ENCODE measurements around the gene DCDC2B.

DCDC2B gene

DNA sequence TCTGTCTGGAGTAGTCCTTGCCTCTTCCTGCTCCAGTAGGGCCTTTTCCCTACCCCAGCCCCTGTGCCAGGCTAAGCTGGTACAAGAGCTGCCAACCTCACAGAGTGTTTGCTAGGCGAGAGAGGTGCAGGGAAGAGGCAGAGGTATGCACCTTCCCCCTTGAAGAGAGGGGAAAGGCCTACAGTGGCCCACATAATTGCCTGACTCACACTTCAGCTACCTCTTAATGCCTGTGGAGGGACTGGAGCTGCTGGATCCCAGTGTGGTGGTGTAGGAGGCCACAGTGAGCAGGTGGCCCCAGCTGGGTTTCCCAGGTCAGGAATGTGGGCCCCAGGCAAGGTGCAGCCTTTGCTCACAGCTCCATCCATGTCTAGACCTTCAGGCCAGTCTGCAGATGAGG lies 11.8 kb upstream of the DCDC2B start:
- DNase-seq: no peak

DNA sequence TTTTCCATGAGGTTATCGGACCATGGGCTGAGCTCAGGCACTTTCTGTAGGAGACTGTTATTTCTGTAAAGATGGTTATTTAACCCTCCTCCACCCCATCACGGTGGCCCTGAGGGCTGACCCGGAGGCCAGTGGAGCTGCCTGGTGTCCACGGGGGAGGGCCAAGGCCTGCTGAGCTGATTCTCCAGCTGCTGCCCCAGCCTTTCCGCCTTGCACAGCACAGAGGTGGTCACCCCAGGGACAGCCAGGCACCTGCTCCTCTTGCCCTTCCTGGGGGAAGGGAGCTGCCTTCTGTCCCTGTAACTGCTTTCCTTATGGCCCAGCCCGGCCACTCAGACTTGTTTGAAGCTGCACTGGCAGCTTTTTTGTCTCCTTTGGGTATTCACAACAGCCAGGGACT lies 11.1 kb upstream of the DCDC2B start:
- DNase-seq: no peak

DNA sequence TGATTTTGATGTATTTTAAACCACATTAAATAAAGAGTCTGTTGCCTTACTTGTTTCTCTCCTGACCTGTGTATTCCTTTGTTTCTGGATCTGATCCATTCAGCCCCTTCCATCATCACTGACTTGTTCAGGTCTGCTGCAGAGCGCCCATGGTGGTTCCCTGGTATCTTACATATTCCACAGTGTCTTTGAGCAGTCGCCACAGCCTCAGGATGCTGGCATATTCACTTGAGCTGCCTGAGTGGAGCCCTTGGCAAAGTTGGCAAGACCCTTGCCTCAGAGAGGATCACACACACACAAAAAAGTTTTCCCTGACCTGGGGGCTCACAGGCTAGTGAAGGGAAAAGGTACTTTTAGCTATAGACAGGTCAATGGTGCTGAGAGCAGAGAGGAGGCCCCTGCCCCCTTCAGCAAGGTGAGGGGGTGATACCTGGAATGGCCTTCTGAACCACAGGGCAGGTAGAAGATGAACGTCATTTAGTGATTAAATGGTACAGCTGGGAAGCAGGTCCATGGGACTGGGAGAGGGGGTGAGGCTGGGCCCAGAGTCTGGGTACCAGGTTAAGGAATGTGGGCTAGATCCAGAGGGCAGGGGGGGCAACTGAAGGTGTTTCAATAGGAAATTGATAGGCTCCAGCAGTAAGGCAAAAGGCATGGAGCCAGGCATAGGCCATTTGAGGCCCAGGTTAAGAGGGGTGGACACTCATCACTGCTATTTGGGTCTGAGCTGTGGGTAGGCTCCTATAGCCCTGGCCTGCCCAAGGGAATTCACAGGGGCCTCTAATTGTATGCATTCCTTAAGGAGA lies 10.4 kb upstream of the DCDC2B start:
- no peak for DNase-seq

DNA sequence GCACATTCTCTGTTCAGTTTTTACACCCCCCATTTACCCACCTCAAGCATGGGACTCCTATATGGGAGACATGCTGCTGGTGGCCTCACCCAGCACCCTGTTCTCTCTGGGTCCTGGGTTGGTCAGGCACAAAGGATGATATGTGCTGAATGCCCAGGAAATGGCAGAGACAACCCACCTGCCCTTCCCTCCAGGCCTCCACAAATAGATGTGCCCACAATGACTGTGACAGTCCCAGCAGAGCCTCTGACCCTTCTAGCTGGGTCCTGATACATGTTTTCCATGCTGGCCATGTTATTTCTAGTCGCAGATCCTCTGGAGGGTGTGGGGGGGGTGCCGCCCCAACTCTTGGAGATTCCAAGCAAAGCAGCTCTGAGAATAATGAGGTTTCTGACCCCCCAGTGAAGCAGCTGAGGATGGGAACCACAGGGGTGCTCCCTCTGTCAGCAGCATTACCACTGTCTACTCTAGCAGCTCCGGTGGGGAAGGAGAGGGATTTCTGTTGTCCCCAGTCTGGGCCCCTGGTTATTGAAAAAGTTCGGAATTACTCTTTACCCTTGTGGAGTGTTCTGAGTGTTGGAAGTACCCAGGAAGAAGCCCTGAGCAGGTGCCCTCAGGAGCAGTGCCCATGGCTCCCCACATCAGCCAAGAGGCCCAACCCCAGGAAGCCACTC lies 9.7 kb upstream of the DCDC2B start:
- DNase-seq: no peak

DNA sequence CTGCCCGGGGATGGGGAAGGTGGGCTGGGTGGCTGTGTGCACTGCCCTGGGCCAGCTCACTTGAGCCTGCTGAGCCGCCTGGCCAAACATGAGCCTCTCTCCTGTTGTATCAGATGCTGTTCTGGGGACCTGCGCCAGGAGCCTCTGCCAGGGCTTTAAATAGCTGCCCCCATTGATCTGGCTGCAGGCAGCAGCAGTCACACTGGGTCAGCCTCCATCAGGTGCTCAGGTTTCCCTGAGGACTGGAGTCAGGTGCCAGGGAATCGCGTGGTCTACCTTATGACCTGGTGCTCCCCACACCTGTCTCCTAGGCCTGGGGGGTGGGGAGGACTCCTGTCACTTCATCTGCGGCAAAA lies 9.2 kb upstream of the DCDC2B start:
- no peak for DNase-seq

DNA sequence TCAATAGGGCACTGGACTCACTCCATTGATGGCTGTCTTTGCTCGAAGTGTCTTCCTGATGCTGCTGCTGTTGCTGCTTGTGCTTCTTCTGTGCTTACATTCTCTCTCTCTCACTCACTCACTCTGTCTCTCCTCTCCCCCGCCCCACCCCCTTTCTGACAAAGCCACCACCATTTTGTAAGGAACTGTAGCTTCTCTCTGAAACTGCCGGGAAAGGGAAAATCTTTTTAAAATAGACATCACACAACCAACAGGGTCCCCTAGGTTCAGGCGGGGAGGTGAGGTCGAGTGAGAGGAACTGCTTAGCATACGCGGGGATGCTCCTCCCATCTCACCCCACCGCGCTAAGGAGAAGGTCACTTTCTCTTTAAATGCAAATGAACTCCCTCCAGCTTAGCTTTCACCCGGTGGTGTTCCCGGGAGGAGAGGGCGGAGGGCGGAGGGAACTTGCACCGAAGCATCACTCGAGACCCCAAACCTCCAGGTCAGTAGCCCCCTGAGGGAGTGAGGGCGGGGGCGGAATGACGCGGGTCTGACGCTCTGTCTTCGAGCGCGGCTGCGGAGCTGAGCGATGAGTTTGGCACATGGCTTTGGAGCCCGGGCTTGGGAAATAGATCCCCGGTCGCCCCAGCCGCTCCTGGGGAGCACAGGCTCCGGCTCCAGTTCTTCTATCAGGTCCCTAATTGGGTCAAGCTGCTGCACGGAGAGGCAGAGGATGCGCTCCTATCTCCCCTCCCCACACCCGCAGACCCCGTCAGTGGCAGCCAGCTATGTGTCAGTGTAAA lies 8.5 kb upstream of the DCDC2B start, which contains the start of gene CCDC28B:
TSS of gene CCDC28B (plus strand) at position 370 of the 785 bp plus-strand sequence. CDS start 1,341 bp downstream, outside the sequence.
- DNase-seq: peak; percentile 40

DNA sequence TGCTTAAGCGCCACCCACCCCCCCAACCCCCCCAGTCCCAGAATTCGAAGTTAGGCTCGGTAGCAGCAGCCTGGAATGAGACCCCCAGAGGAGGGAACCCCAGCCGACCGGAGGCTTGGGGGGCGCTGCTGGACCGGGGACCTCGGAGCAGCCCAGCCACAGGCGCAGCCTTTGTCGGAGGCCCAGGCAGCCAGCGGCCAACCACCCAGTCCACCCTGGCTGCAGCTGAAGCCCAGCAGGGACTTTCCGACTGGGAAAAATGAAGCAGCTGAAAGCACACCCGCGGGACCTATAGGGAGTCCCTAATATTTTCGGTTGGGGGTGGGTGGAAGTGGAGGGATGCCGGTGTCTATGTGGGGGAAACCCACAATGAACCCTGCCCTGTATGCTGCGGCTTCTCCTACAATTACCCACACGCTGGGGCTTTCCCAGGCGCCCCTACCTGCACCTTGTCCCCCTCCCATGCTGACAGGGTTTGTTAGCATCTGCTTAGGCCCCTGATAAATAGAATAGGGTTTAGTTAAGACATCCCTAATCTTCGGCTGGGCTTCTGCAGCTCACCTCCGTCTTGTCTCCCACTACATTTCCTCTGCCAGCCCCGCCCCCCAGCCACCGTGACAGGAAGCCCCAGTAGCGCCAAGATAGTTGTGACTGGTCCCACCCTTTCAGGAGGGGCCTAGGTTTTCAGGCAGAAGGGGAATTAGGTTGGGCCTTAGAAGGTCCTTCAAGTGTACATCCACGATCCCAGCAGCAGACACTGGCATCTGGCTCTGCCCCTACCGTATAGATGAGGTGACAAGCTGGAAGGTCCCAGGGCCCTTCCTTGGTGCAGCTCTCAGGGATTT lies 7.7 kb upstream of the DCDC2B start:
- DNase-seq: peak; percentile 72

DNA sequence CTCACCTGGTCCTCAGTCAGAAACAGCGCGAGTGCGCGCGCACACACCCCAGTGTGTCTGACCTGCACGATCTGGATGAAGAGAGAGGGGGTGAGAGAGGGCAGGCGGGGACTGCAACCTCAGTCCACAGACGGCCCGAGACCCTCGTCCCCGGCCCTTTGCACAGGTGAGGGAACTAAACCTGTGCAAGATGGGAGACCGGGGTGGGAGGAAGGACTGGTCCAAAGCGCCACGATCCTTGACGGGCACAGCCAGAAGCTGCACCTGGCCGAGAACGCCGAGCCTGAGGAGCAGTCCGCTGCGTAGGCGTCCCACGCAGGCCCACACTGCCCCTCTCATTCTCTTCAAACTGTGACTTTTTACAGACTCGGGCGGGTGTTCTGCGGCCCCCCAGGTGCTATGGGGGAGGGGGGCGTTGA lies 3.9 kb upstream of the DCDC2B start:
- no peak for DNase-seq

DNA sequence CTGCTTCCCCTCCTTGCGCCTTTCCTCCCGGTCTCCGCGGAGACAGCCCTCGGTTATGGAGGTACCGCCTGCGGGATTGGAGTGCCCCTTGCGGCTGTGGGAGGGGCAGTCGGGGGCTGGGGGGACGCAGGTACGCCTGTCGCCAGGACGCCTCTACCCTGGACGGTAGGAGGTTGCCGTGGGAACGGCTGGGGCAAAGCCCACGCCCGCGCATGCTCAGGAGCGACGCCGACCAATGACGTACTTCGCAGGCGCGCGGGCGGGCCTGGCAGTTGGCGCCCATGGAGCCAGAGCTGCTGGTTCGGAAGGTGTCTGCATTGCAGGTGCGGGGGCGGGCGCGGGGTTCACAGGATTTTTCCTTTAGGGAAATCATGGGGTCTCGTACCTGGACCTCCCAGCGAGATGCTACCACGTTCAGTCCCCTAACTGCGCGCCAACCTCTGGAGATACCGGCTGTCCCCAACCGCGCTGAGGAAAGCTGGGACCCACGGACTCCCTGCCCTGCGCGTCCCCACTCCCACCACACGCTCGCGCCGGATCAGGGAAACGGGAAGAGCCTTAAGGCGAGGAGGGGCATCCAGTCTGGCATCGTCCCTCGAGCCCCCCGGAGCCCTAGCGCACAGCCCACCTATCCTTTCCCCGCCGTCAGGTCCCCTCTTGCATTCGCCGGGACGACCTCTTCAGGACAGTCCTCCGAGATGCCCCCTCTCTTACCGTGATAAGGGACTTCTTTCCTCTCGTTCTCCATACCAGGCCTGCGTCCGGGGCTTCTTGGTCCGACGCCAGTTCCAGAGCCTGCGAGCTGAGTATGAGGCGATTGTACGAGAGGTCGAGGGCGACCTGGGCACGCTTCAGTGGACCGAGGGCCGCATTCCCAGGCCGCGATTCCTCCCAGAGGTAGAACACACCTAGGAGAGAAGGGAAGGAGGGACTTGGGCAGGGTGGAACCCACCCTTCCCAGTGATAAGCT lies 3.2 kb upstream of the DCDC2B start, which contains the start of gene IQCC:
TSS of gene IQCC (plus strand) at position 271 of the 970 bp plus-strand sequence. CDS start at position 282, 11 bp downstream.
- DNase-seq: peak; percentile 81

DNA sequence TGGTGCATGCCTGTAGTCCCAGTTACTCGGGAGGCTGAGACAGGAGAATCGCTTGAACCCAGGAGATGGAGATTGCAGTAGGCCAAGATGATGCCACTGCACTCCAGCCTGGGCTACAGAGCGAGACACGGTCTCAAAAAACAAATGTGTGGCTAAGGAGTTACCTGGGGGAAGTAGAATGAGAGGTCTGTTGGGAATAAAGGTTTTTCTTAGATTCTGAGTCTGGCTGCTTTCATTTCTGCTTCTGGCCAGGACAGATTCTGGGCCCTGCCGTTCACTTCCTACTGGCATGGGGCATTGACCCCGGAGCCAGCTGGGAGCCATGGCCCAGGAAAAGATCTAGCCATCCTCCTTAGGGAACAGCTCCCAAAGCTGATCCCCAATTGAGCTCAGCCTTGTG lies 420 bp upstream of the DCDC2B start:
- no peak for DNase-seq

DNA sequence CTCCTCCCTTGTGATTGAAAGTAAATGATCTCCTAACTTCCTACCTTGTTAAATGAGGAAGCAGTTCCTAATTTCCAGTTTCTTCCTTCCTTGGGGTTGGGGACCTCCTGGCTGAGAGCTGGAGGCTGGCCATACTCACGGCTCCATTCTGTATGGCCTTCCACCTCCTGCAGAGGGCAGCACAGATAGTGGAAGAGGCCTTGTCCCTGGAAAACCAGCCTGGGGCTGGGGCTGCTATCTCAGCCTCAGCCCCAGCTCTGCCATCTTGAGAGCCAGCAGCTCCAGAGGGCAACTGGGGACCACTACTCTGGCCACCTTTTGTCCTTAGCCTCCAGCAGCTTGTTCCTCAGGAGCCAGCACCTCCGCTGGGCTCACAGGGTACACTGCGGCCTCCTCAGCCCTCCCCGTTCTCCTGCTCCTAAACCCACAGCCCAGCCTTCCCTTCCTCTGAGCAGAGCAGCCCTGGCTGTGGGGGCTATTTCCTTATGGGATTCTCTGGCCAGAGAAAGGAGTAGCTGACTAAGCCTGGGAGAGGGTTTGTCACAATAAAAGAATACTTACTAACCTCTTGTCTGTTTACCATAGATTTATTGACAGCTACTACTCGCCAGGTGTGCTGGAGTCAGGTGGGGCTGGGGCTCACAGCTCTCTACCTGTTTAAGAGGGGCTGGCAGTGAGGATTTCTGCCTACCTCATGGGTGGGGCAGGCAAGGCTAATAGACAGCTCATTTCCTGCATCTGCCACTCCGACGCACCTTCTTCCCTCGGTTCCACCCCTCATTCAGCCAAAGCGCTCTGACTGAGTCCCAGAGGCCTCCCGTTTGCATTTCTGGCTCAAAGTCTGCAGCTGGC lies 7.0 kb downstream of the DCDC2B start:
- peak; percentile 46 for DNase-seq

DNA sequence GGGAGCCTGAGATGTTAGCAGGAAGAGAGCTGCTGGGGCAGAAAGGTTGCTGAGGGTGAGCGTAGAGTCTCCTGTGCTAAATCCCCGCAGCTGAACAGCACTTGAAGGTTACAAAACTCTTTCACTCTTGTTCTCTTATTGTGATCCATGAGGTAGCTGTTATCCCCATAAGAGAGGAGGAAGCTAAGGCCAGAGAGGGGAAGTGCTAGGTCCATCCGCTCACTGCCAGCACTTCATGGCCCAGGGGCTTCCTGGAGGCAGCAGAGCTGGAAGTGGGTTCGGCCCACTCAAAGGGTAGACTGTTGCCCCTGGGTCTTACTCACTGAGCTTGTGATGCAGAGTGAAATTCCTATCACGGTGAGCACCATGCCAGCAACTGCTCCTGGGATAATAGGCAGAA lies 7.7 kb downstream of the DCDC2B start:
- DNase-seq: no peak

DNA sequence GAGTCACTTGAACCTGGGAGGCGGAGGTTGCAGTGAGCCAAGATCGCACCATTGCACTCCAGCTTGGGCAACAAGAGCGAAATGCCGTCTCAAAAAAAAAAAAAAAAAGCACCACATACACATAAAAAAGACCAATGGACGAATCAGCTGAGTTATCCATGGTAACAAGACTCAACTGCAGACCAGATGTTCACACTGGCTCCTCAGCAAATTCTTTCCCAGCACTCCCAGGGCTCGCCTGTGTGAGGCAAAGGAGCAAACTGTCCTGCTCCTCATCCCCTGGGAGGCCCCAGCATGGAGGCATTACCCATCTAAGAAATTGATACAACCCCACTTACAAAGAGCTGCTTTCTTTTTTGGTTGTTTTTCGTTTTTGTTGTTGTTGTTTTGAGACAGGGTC lies 10.1 kb downstream of the DCDC2B start:
- DNase-seq: no peak

DNA sequence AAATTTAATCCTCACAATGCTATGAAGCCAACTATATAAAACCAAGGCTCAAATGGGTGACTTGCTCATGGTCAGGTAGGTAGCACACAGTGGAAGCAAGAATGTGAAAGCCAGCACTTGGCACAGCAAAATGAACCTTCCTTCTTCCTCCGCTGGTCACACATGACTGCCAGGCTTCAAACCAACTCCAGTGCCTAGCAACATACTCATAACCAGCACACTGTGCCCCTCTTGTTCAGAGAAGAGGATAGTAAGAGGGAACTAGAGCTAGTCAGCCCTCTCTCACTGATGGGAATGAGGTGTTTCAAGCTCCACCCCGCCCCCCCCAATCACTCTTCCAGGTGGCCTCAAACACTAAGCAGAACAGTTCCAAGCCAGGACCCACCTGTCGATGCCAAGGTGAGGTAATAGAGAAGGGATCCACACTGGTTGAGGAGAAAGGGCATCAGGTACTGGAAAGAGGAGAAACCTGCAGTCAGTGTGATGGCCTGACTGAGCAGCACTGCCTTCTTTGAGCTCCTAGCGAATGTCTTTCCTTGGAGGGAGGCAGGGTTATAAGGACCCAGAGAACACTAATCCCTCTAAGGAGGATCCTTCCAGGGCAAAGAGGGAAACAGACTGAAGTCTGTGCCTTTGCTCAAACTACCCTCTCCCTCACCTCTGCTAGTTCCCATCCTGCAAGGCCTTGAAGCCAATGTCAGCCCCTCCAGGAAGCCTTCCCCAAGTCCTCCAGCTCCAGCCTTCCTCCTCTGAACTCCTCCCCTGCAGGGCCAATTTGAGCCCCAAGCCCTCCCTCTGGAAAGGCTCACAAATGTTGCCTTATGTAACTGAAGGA lies 12.1 kb downstream of the DCDC2B start:
- DNase-seq: no peak

DNA sequence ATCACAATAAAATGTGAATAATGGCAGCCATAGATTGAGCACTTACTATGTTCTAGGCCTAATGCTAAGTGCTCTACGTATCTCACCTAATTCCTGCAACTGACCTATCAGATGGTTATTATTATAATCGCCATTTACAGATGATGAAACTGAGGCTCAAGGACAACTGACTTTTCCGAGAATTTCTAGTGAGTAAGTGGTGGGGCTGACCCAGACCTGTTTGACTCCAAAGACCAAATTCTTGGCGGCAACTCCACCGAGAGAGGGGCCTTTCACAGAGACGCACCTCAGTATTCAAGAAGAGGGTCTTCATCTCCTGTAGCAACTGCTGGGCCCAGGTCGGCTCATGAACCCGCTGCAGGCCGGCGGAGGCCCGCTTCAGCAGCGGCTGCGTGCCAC lies 12.7 kb downstream of the DCDC2B start:
- no peak for DNase-seq

DNA sequence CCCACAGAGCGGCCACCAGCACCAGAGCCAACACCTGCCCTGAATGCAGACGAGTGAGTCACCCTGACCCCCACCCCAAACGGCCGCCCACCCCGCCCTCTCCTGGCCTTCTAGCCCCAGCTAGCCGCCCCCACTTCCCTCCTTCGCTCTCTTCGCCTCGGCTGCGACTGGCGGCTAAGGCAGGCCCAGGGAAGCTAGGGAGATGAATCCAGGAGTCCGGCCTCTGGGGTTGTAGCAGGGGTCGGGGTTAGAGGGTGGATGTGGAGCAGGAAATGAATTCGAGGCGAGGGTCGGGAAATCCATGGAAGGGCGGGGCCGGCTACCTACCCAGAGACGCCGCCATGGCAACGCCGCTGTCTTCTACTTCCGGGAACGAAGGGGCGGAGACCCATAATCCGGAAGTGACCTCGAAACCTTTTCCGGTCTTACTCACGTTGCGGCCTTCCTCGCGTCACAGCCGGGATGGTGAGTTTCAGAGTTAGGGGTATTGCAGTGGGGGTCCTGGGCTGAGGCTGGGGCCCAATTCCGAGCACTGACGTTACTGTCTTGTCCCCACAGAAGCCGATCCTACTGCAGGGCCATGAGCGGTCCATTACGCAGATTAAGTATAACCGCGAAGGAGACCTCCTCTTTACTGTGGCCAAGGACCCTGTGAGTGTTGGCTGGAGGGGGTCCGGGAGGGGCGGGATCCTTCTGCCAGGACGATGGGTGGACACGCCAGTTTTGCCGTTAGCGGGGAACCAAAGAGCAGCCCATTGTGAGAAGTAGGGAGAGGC lies 13.3 kb downstream of the DCDC2B start, which contains the start of the genes EIF3I and TMEM234:
TSS of gene EIF3I (plus strand) at position 428 of the 776 bp plus-strand sequence. CDS start at position 463, 35 bp downstream.
TSS of gene TMEM234 (minus strand) at position 374 of the 776 bp plus-strand sequence. CDS start at position 343, 31 bp downstream.
- DNase-seq: peak; percentile 90

DNA sequence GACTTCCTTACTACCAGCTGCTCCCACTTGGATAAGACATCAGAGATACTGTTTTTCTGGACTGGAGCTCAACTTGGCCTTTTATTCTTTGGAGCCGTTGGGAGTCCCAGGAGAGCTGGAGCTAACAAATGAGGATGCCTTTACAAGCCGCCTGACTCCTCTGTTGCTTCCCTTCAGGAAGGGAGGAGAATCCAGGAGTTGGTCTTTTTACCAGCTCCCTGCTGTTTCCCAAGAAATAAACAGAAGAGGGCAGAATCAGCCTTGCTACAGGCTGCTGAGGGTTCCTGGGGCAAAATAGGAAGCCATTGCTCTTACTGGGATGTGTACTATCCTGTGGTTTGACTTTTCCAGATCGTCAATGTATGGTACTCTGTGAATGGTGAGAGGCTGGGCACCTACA lies 14.8 kb downstream of the DCDC2B start:
- no peak for DNase-seq

DNA sequence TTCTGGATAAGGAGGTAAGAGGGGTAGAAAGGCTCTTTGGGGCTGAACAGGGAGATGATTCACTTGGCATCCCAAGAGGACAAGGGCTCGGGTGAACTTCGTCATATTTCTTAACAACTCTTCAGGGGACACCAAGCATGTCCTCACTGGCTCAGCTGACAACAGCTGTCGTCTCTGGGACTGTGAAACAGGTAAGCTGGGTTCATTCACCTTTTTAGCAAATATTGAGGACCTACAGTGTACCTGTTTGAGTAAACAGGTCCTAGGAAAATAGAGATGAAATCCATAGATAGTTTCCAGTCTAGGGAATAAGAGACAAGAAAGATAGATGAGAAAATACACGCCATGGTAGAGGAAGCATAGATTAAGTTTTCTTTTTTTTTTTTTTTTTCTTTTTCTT lies 15.4 kb downstream of the DCDC2B start:
- DNase-seq: no peak
